NT2/D1 (cell line): ENCODE measurements around the gene PDCL3.

Experiments
- DNase-seq: peaks from one replicate; pipeline ENCODE4 v3.0.0-alpha.2; 2011; ENCODE audit warnings: low read depth, low spot score
- H3K27me3 ChIP-seq: 2 replicates; pipeline ENCODE4 v1.6.0; 2011; ENCODE audit warnings: mild to moderate bottlenecking; ENCODE audit not compliant: insufficient read length, insufficient read depth
- H3K36me3 ChIP-seq: 2 replicates; pipeline ENCODE4 v1.6.1; 2011; ENCODE audit warnings: mild to moderate bottlenecking, low read length, mixed read lengths; ENCODE audit not compliant: insufficient read depth, insufficient read length
- H3K4me1 ChIP-seq: 2 replicates; pipeline ENCODE4 v1.5.1; 2011; ENCODE audit not compliant: insufficient read depth, insufficient read length
- H3K4me3 ChIP-seq: 2 replicates; pipeline ENCODE4 v1.5.1; 2011; ENCODE audit warnings: low read depth; ENCODE audit not compliant: insufficient read length
- H3K9ac ChIP-seq: 2 replicates; pipeline ENCODE4 v1.6.0; 2011; ENCODE audit warnings: low read depth; ENCODE audit not compliant: insufficient read length
- H3K9me3 ChIP-seq: 2 replicates; pipeline ENCODE4 v1.5.1; 2011; ENCODE audit warnings: mild to moderate bottlenecking, low read length; ENCODE audit not compliant: insufficient read depth
- SUZ12 ChIP-seq: IDR thresholded peaks from 2 replicates; pipeline ENCODE4 v1.6.1; 2011; ENCODE audit not compliant: insufficient read length, insufficient read depth; ENCODE audit errors: extremely low read depth
- YY1 ChIP-seq: IDR thresholded peaks from 2 replicates; pipeline ENCODE4 v1.6.1; 2011; ENCODE audit not compliant: insufficient read length, insufficient read depth
- ZNF274 ChIP-seq: IDR thresholded peaks from 2 replicates; pipeline ENCODE4 v1.6.1; 2011; ENCODE audit warnings: mild to moderate bottlenecking, low read depth, low read length

The PDCL3 gene

GRCh38 chr2:100616841-100617390 lies 54.1 kb downstream of the PDCL3 start:
- Histone ChIP-seq H3K36me3 (no peaks in the 10 kb centered on the region), H3K4me1 (peaks cover 3% of the 10 kb centered on the region), H3K4me3 (no peak overlapping the region), H3K27me3 (no peaks in the 10 kb centered on the region), H3K9me3 (peaks cover 15% of the 10 kb centered on the region; the same call in 1 of the 2 replicates), H3K9ac (no peak overlapping the region)
- DNase-seq = no peak
- no peak for TF ChIP-seq YY1
- no peak for TF ChIP-seq ZNF274
- TF ChIP-seq SUZ12 = no peak

- no peak for DNase-seq
- Histone ChIP-seq H3K36me3 (no peaks in the 10 kb centered on the region), H3K27me3 (peaks cover 2% of the 10 kb centered on the region), H3K9ac (no peak overlapping the region), H3K9me3 (peaks cover 25% of the 10 kb centered on the region; the same call in 1 of the 2 replicates), H3K4me3 (no peak overlapping the region), H3K4me1 (no peaks in the 10 kb centered on the region)
- TF ChIP-seq ZNF274 = no peak
- no peak for TF ChIP-seq SUZ12
- no peak for TF ChIP-seq YY1
Observed at GRCh38 chr2:100619951-100620350, 57.2 kb downstream of the PDCL3 start.

GRCh38 chr2:100620481-100620880 lies 57.7 kb downstream of the PDCL3 start:
- Histone ChIP-seq H3K36me3 (no peaks in the 10 kb centered on the region), H3K9ac (no peak overlapping the region), H3K9me3 (peaks cover 25% of the 10 kb centered on the region; the same call in 1 of the 2 replicates), H3K4me1 (no peaks in the 10 kb centered on the region), H3K4me3 (no peak overlapping the region), H3K27me3 (peaks cover 2% of the 10 kb centered on the region)
- TF ChIP-seq YY1 (no peak), ZNF274 (no peak), SUZ12 (no peak)
- no peak for DNase-seq

- peaks cover 2% of the 10 kb centered on the region for H3K27me3 ChIP-seq
- no peaks in the 10 kb centered on the region for H3K36me3 ChIP-seq
- H3K9ac ChIP-seq = no peak overlapping the region
- DNase-seq = no peak
- TF ChIP-seq YY1 = no peak
- TF ChIP-seq SUZ12 = no peak
- no peak for TF ChIP-seq ZNF274
- no peak overlapping the region for H3K4me3 ChIP-seq
- no peaks in the 10 kb centered on the region for H3K4me1 ChIP-seq
- H3K9me3 ChIP-seq = peaks cover 25% of the 10 kb centered on the region; the same call in 1 of the 2 replicates
Observed at GRCh38 chr2:100621371-100621951, 58.7 kb downstream of the PDCL3 start.

- H3K27me3 ChIP-seq = peaks cover 2% of the 10 kb centered on the region
- TF ChIP-seq ZNF274 (no peak), SUZ12 (no peak), YY1 (no peak)
- no peak overlapping the region for H3K9ac ChIP-seq
- DNase-seq = no peak
- no peaks in the 10 kb centered on the region for H3K4me1 ChIP-seq
- H3K4me3 ChIP-seq = no peak overlapping the region
- H3K9me3 ChIP-seq = peaks cover 25% of the 10 kb centered on the region; the same call in 1 of the 2 replicates
- H3K36me3 ChIP-seq = no peaks in the 10 kb centered on the region
Observed at GRCh38 chr2:100623033-100623715, 60.4 kb downstream of the PDCL3 start.

GRCh38 chr2:100623930-100624329 lies 61.1 kb downstream of the PDCL3 start:
- TF ChIP-seq YY1 (no peak), ZNF274 (no peak), SUZ12 (no peak)
- DNase-seq = no peak
- no peak overlapping the region for H3K4me3 ChIP-seq
- H3K9me3 ChIP-seq = peaks cover 25% of the 10 kb centered on the region; the same call in 1 of the 2 replicates
- H3K9ac ChIP-seq = no peak overlapping the region
- H3K4me1 ChIP-seq = no peaks in the 10 kb centered on the region
- H3K27me3 ChIP-seq = peaks cover 2% of the 10 kb centered on the region
- H3K36me3 ChIP-seq = no peaks in the 10 kb centered on the region

- Histone ChIP-seq H3K36me3 (no peaks in the 10 kb centered on the region), H3K9me3 (peaks cover 25% of the 10 kb centered on the region; the same call in 1 of the 2 replicates), H3K4me3 (no peak overlapping the region), H3K9ac (no peak overlapping the region), H3K27me3 (peaks cover 2% of the 10 kb centered on the region), H3K4me1 (no peaks in the 10 kb centered on the region)
- no peak for DNase-seq
- TF ChIP-seq YY1 (no peak), ZNF274 (no peak), SUZ12 (no peak)
Observed at GRCh38 chr2:100624536-100624935, 61.7 kb downstream of the PDCL3 start.
